NCI-H2029 (cell line): Measurements from ENCODE around the gene FERMT1.
"Not testable (repeated sequence)": the region's sequence is repeated elsewhere in the genome, so short reads cannot be mapped to it uniquely, and the experiment has no call there.

Source experiments
- DNase-seq: peaks from one replicate; lab custom pipeline; 2025; lab: John Stamatoyannopoulos, UW

The FERMT1 gene

GRCh38 chr20:6070829-6071695, 51.8 kb downstream of the FERMT1 start:
- no peak for DNase-seq

GRCh38 chr20:6069669-6070068, 53.2 kb downstream of the FERMT1 start:
- DNase-seq = no peak

GRCh38 chr20:6067763-6068318, 55.0 kb downstream of the FERMT1 start:
- no peak for DNase-seq

- no peak for DNase-seq
Observed at GRCh38 chr20:6066582-6066981, 56.2 kb downstream of the FERMT1 start.

GRCh38 chr20:6061544-6061943, 61.3 kb downstream of the FERMT1 start:
- no peak for DNase-seq

- no peak for DNase-seq
Observed at GRCh38 chr20:6060213-6060612, 62.6 kb downstream of the FERMT1 start.

GRCh38 chr20:6058684-6059295, 64.0 kb downstream of the FERMT1 start:
- DNase-seq = peak; percentile 70

GRCh38 chr20:6057691-6058090, 65.1 kb downstream of the FERMT1 start:
- no peak for DNase-seq

- no peak for DNase-seq
Observed at GRCh38 chr20:6057139-6057538, 65.7 kb downstream of the FERMT1 start.

GRCh38 chr20:6055981-6056569, 66.8 kb downstream of the FERMT1 start:
- DNase-seq = no peak

GRCh38 chr20:6055161-6055783, 67.6 kb downstream of the FERMT1 start:
- DNase-seq = no peak

- not testable (repeated sequence) for DNase-seq
Observed at GRCh38 chr20:6054689-6055051, 68.2 kb downstream of the FERMT1 start.

- peak; percentile 91 for DNase-seq
Observed at GRCh38 chr20:6053776-6054688, 68.8 kb downstream of the FERMT1 start, which contains the start of gene LRRN4. Gene LRRN4 (minus strand): TSS chr20:6054060. CDS start chr20:6052799, 1,261 bp downstream.

- no peak for DNase-seq
Observed at GRCh38 chr20:6053064-6053775, 69.6 kb downstream of the FERMT1 start.

GRCh38 chr20:6051505-6051904, 71.3 kb downstream of the FERMT1 start:
- no peak for DNase-seq

- DNase-seq = no peak
Observed at GRCh38 chr20:6048391-6048790, 74.4 kb downstream of the FERMT1 start.

- DNase-seq = no peak
Observed at GRCh38 chr20:6046432-6046831, 76.4 kb downstream of the FERMT1 start.

GRCh38 chr20:6045566-6045965, 77.3 kb downstream of the FERMT1 start:
- DNase-seq = no peak

- no peak for DNase-seq
Observed at GRCh38 chr20:6044115-6044514, 78.7 kb downstream of the FERMT1 start.

GRCh38 chr20:6041808-6042265, 81.0 kb downstream of the FERMT1 start:
- no peak for DNase-seq
